Measurements from ENCODE around the gene USP51. TPM values are rescaled to one million over a fixed set of nuclear protein-coding genes. Genes with fewer than 3 reads are reported as not detected.
"Not testable (repeated sequence)": the region's sequence is repeated elsewhere in the genome, so short reads cannot be mapped to it uniquely, and the experiment has no call there.

USP51 gene
- total RNA-seq, 1 donor from 2014 or later: 2.0 TPM

GRCh38 chrX:55452833-55453124 lies 36.9 kb downstream of the USP51 start:
- Histone ChIP-seq H3K36me3 (ENCODE audit: control insufficient read depth, insufficient read depth, low read length) (no peaks in the 10 kb centered on the region), H3K4me3 (ENCODE audit: low read depth, low read length) (peak overlapping the region; percentile 55), H3K27me3 (ENCODE audit: control insufficient read depth, insufficient read depth, low read length) (no peaks in the 10 kb centered on the region)
- DNase-seq (ENCODE audit: low read depth): no peak
- no peak for TF ChIP-seq CTCF (IDR thresholded peaks at IDR 0.05; ENCODE audit: insufficient read depth, low read length, poor library complexity, severe bottlenecking)

GRCh38 chrX:55451990-55452832 lies 37.4 kb downstream of the USP51 start, which contains the start of gene MAGEH1:
Gene MAGEH1, plus strand, starts transcription at chrX:55452127. Its CDS starts 248 bp downstream, at chrX:55452375.
- H3K36me3 ChIP-seq (ENCODE audit: control insufficient read depth, insufficient read depth, low read length): no peaks in the 10 kb centered on the region
- peak; percentile 35 for DNase-seq (ENCODE audit: low read depth)
- no peak for TF ChIP-seq CTCF (IDR thresholded peaks at IDR 0.05; ENCODE audit: insufficient read depth, low read length, poor library complexity, severe bottlenecking)
- no peaks in the 10 kb centered on the region for H3K27me3 ChIP-seq (ENCODE audit: control insufficient read depth, insufficient read depth, low read length)
- peak within 1 kb of the TSS; percentile 55 for H3K4me3 ChIP-seq (ENCODE audit: low read depth, low read length)

- H3K36me3 ChIP-seq (ENCODE audit: control insufficient read depth, insufficient read depth, low read length): no peaks in the 10 kb centered on the region
- no peaks in the 10 kb centered on the region for H3K27me3 ChIP-seq (ENCODE audit: control insufficient read depth, insufficient read depth, low read length)
- DNase-seq (ENCODE audit: low read depth): no peak
- no peak for TF ChIP-seq CTCF (IDR thresholded peaks at IDR 0.05; ENCODE audit: insufficient read depth, low read length, poor library complexity, severe bottlenecking)
- H3K4me3 ChIP-seq (ENCODE audit: low read depth, low read length): peak overlapping the region; percentile 55
These were observed 38.0 kb downstream of the USP51 start for GRCh38 chrX:55451626-55451989.

- Histone ChIP-seq H3K4me3 (ENCODE audit: low read depth, low read length) (no peak overlapping the region), H3K36me3 (ENCODE audit: control insufficient read depth, insufficient read depth, low read length) (no peaks in the 10 kb centered on the region), H3K27me3 (ENCODE audit: control insufficient read depth, insufficient read depth, low read length) (no peaks in the 10 kb centered on the region)
- no peak for DNase-seq (ENCODE audit: low read depth)
- no peak for TF ChIP-seq CTCF (IDR thresholded peaks at IDR 0.05; ENCODE audit: insufficient read depth, low read length, poor library complexity, severe bottlenecking)
These were observed 38.5 kb downstream of the USP51 start for GRCh38 chrX:55451141-55451540.

GRCh38 chrX:55450259-55450658 lies 39.4 kb downstream of the USP51 start:
- DNase-seq (ENCODE audit: low read depth): no peak
- no peak for TF ChIP-seq CTCF (IDR thresholded peaks at IDR 0.05; ENCODE audit: insufficient read depth, low read length, poor library complexity, severe bottlenecking)
- Histone ChIP-seq H3K36me3 (ENCODE audit: control insufficient read depth, insufficient read depth, low read length) (no peaks in the 10 kb centered on the region), H3K27me3 (ENCODE audit: control insufficient read depth, insufficient read depth, low read length) (no peaks in the 10 kb centered on the region), H3K4me3 (ENCODE audit: low read depth, low read length) (no peak overlapping the region)

GRCh38 chrX:55443468-55443867 lies 46.2 kb downstream of the USP51 start:
- not testable (repeated sequence) for H3K36me3 ChIP-seq (ENCODE audit: control insufficient read depth, insufficient read depth, low read length); DNase-seq (ENCODE audit: low read depth); H3K27me3 ChIP-seq (ENCODE audit: control insufficient read depth, insufficient read depth, low read length); H3K4me3 ChIP-seq (ENCODE audit: low read depth, low read length)

Other genes with a start within 250 kb of the USP51 start
- gene PAGE3, start 224.9 kb downstream of the USP51 start, total RNA-seq: not detected in 2 replicates
- 18.0 and 22.5 TPM in 2 replicates for gene MAGEH1, start 37.7 kb downstream of the USP51 start, total RNA-seq
- not detected in 2 replicates for gene FOXR2, start 133.6 kb upstream of the USP51 start, total RNA-seq
- gene RRAGB, start 227.9 kb upstream of the USP51 start, total RNA-seq: 14.9 and 25.2 TPM in 2 replicates

Measured in kidney epithelial cell (primary cell).